GM19351 (cell line): Measurements from ENCODE around the gene RABGAP1L.
"Not testable (repeated sequence)": the region's sequence is repeated elsewhere in the genome, so short reads cannot be mapped to it uniquely, and the experiment has no call there.

Experiments
- ATAC-seq: cut with Tn5 transposase; IDR thresholded peaks from one replicate; pipeline ENCODE4 v1.9.1; 2021; ENCODE audit warnings: mild to moderate bottlenecking, moderate library complexity; ENCODE audit not compliant: unreplicated experiment

RABGAP1L gene

DNA sequence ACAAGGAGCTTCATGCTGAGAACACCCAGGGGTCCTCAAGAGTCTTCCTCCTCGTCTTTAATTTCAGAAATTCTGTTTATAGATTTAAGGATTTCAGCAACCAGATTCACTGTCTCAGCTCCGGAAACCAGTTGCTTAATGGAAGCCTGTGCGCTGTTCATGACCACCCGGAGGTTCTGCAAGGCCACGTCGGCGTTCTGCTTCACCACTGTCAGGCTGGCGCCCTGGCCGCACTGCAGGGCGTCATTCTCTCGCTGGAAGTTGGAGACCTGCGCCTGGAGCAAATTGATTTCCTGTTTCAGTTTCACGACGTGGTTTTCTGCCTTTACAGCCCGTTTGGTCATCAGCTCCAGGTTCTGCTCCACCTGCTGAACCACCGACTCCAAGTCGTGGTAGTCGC is 885.3 kb downstream of the RABGAP1L start:
- ATAC-seq, result not testable (repeated sequence)
